Urinary bladder (tissue), 4 donors: Measurements from ENCODE around the gene ERBB3. TPM values are rescaled to one million over a fixed set of nuclear protein-coding genes. Genes with fewer than 3 reads are reported as not detected.
A peak's percentile ranks its signal among the peaks of the same experiment; 100 is the strongest.
"Not testable (repeated sequence)": the region's sequence is repeated elsewhere in the genome, so short reads cannot be mapped to it uniquely, and the experiment has no call there.

Experiments
- DNase-seq: peaks from one replicate; pipeline ENCODE4 v3.0.0-alpha.2; 2015; ENCODE audit errors: extremely low spot score
- H3K27ac ChIP-seq: one replicate; pipeline ENCODE4 v1.5.1; 2013; ENCODE audit warnings: low read depth, mild to moderate bottlenecking, moderate library complexity
- H3K36me3 ChIP-seq: one replicate; pipeline ENCODE4 v1.6.1; 2013; ENCODE audit warnings: mild to moderate bottlenecking, moderate library complexity; ENCODE audit not compliant: insufficient read depth
- H3K4me1 ChIP-seq: one replicate; pipeline ENCODE4 v1.6.1; 2013; ENCODE audit warnings: mild to moderate bottlenecking, moderate library complexity; ENCODE audit not compliant: insufficient read depth
- H3K4me3 ChIP-seq: one replicate; pipeline ENCODE4 v1.5.1; 2013; ENCODE audit warnings: low read depth, low read length
- WGBS: extraction: QIAGEN DNeasy Blood & Tissue Kit; methylation state at CpG from one replicate; pipeline ENCODE4 v1.1.7; 2013; 5-methylcytosine and 5-hydroxymethylcytosine counted together
- polyA plus RNA-seq: library from polyadenylated mRNA; stranded (reverse); fragments of 200-250 nt; gene quantifications from one replicate; pipeline ENCODE4 v1.2.3, GENCODE V29; 2013
- total RNA-seq: library from RNA; depleted of rRNA; stranded (reverse); fragments of >200 nt; gene quantifications from one replicate; pipeline ENCODE4 v1.2.3, GENCODE V29; 2014
- donor health status: healthy with polysubstance abuse.
- donor health status: healthy.

The ERBB3 gene
- total and polyA plus RNA-seq, 2 donors = 11.4 to 34.4 TPM

DNA sequence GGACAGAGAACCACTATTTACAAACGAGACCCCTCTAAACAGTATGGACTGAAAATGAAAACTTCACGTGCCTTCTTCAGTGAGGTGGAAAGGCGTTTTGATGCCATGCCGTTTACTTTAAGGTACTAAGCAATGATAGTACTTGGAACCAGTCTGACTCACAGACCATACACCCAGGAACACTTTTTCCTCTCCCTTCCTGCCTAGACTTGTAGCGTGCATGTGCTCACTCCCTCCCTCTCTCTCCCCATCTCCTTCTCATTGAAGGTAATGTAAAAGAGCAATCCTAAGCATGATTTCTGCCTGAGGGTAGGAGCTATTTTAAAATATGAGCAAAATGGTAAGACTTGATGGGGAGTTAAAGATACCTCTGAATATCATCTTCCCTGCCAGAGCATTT lies 30.6 kb downstream of the ERBB3 start:
- no peak overlapping the region for H3K27ac ChIP-seq
- no peak for DNase-seq
- H3K36me3 ChIP-seq = peaks cover 16% of the 10 kb centered on the region
- H3K4me1 ChIP-seq = no peaks in the 10 kb centered on the region
- WGBS = 89% methylated on average over 5 of the region's 5 CpGs
- H3K4me3 ChIP-seq = no peak overlapping the region

DNA sequence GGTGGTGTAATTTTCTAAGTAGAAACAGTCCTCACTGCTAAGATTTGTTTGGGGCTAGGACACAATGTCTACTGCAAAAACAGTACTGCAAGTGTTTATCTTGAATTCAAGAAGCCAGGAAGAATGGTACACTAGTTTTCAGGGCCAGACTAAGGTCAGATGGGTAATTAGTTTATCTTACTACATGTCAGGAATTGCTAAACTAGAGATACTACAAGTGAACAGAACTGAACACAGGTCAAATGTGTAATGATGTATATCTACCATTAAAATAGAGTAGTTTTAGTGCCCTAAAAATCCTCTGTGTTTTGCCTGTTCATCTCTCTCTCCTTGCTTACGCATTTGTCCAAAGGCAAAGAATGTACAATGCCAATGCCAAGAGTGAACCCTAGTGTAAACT lies 34.1 kb downstream of the ERBB3 start:
- 90% methylated on average over 1 of the region's 1 CpG for WGBS
- no peak for DNase-seq
- H3K36me3 ChIP-seq = peaks cover 13% of the 10 kb centered on the region
- H3K4me3 ChIP-seq = no peak overlapping the region
- H3K27ac ChIP-seq = no peak overlapping the region
- H3K4me1 ChIP-seq = no peaks in the 10 kb centered on the region

GRCh38 chr12:56115329-56115728 lies 35.4 kb downstream of the ERBB3 start:
- Histone ChIP-seq H3K36me3 (peaks cover 8% of the 10 kb centered on the region), H3K4me3 (peak overlapping the region; percentile 44), H3K4me1 (no peaks in the 10 kb centered on the region), H3K27ac (no peak overlapping the region)
- WGBS = 33% methylated on average over 10 of the region's 10 CpGs
- no peak for DNase-seq

DNA sequence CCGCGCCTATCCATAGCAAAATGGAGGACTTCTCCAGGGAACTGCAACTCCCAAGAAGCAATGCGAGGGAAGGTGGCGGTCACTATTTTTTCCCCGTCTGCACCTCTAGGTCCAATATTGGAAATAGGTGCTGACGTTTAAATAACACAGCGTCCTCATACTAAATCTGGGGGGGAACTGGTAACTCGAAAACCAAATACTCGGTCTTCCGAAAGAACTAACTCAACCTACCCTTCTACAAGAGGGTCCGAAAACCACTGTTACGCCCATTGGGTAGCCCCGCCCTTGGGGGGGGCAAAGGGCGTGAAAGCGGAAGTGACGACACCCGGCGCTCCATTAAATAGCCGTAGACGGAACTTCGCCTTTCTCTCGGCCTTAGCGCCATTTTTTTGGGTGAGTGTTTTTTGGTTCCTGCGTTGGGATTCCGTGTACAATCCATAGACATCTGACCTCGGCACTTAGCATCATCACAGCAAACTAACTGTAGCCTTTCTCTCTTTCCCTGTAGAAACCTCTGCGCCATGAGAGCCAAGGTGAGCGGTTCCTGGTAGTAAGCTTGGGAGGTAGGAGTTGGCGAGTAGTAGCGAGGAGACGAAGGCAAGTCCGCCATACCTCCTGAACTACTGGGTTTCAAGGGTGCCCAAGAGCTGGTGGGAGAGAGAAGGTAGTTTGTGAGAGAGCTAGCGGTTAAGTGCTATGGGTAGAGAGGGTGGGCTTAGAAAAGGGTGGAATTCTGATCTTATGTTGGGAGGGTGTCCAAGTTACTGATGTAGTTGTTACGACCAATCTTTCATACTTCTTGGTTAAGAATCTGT lies 36.5 kb downstream of the ERBB3 start, which contains the start of gene RPL41:
TSS of gene RPL41 (plus strand) at position 367 of the 815 bp plus-strand sequence.
- peak; percentile 96 for DNase-seq
- Histone ChIP-seq H3K36me3 (peaks cover 4% of the 10 kb centered on the region), H3K27ac (peak within 1 kb of the TSS; percentile 98), H3K4me1 (no peaks in the 10 kb centered on the region), H3K4me3 (peak within 1 kb of the TSS; percentile 44)
- under 1% methylated on average over 34 of the region's 34 CpGs for WGBS

- H3K27ac ChIP-seq = peak overlapping the region; percentile 98
- H3K4me1 ChIP-seq = not testable (repeated sequence)
- under 1% methylated on average over 12 of the region's 16 CpGs for WGBS
Measured at GRCh38 chr12:56117082-56117706, 37.2 kb downstream of the ERBB3 start.

DNA sequence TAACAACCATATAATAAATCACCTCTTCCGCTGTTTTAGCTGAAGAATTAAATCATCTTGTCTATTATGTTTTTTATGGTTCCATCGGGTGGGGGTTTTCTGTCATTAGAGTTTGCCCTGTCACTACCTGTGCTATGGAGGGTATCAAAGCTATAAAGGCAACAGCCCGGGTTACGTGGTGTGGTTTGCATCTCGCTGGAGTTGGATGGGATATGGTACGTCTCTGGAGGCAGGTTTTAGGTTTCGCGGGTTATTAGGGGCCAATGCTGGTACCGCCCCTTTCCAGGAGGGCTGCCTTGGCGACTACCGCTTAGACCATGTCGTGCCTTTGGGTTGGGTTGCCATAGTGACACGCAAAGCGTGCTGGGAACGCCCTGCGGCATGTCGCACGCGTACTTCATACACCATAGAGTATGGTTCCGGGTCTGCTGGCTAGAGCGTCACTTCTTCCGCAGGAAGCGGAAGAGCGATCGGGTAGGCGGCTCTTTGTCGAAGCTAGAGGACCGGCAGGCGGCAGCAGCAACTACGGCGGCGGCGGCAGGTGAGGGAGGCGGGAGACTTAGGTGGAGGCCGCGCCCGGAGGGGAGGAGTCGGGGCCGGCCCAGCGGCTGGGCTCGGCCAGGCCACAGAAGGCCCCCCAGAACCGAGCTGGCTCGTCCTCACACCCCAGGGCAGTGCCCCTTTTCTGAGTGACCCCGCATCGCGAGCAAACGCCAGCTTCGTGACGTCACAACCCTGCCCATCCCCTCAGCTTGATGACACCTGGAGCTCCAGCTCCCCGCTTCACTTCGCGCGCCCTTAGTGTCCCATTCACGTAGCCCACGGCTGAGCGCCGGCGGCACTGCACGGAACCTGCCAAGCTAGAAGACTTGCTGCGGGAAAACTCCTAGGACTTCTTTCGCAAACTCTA lies 38.1 kb downstream of the ERBB3 start, which contains the start of gene ZC3H10:
TSS of gene ZC3H10 (plus strand) at position 489 of the 910 bp plus-strand sequence. CDS start 2,297 bp downstream, outside the sequence.
- WGBS = under 1% methylated on average over 61 of the region's 61 CpGs
- Histone ChIP-seq H3K4me3 (peak within 1 kb of the TSS; percentile 44), H3K36me3 (peaks cover 3% of the 10 kb centered on the region), H3K27ac (peak within 1 kb of the TSS; percentile 98), H3K4me1 (no peaks in the 10 kb centered on the region)
- DNase-seq = peak; percentile 96

More at GRCh38 chr12:56117082-56117706, 37.2 kb downstream of the ERBB3 start:
- H3K4me3 ChIP-seq = peak overlapping the region; percentile 44
- not testable (repeated sequence) for DNase-seq, H3K36me3 ChIP-seq

DNA sequence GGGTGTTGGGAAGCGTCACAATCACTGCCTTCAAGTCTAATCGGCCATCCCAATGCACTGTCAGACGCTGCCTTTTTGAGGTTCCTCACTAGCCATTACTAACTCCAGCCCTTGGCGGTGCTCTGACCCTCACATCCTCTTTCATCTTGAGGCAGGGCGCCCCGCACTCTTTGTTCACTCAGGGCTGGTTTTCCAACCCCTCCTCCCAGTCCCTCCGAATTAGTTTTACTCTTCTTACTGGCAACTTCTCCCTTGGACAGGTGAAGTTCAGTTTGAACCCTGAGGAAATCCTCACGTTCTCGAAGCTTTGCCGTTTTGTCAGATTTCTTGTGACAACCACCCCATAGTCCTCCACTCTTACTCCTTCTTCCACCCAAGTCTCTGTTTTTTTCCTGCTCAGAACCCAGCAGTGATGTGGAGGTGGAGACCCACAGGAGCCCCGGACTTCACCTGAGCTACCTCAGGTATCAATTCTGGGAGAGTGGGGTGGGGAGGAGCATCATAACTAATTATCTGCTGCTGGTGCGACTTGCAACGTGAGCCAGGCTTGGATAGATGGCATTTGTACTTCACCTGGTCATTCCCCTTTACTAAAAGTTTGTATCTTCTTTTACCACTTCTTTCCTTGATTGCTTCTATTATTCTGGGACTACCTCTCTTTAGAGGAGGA lies 38.9 kb downstream of the ERBB3 start:
- Histone ChIP-seq H3K4me1 (no peaks in the 10 kb centered on the region), H3K36me3 (no peaks in the 10 kb centered on the region), H3K4me3 (peak overlapping the region; percentile 42), H3K27ac (peak overlapping the region; percentile 66)
- no peak for DNase-seq
- WGBS = 9% methylated on average over 13 of the region's 13 CpGs

GRCh38 chr12:56119361-56119796 lies 39.4 kb downstream of the ERBB3 start:
- no peak overlapping the region for H3K4me3 ChIP-seq

GRCh38 chr12:56120158-56120846 lies 40.3 kb downstream of the ERBB3 start:
- H3K4me1 ChIP-seq = no peaks in the 10 kb centered on the region
- DNase-seq = no peak
- no peaks in the 10 kb centered on the region for H3K36me3 ChIP-seq
- 87% methylated on average over 17 of the region's 17 CpGs for WGBS
- H3K27ac ChIP-seq = no peak overlapping the region
- no peak overlapping the region for H3K4me3 ChIP-seq

More at GRCh38 chr12:56119361-56119796, 39.4 kb downstream of the ERBB3 start:
- under 1% methylated on average over 2 of the region's 2 CpGs for WGBS
- Histone ChIP-seq H3K27ac (no peak overlapping the region), H3K36me3 (no peaks in the 10 kb centered on the region), H3K4me1 (no peaks in the 10 kb centered on the region)
- DNase-seq = peak; percentile 82

DNA sequence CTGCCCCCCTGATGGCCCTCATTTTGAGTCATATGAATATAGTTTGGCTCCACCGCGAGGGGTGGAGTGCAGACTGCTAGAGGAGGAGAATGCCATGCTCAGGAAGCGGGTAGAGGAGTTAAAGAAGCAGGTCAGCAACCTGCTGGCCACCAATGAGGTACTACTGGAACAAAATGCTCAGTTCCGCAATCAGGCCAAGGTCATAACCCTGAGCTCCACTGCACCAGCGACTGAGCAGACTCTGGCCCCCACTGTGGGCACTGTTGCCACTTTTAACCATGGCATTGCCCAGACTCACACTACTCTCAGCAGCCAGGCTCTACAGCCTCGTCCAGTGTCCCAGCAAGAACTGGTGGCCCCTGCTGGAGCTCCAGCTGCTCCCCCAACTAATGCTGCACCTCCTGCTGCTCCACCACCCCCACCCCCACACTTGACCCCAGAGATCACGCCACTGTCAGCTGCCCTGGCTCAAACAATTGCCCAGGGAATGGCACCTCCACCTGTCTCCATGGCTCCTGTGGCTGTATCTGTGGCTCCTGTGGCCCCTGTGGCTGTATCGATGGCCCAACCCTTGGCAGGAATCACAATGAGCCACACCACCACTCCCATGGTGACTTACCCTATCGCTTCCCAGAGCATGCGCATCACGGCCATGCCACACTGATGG lies 41.4 kb downstream of the ERBB3 start:
- no peak for DNase-seq
- Histone ChIP-seq H3K4me1 (no peaks in the 10 kb centered on the region), H3K4me3 (no peak overlapping the region), H3K27ac (no peak overlapping the region), H3K36me3 (no peaks in the 10 kb centered on the region)
- 91% methylated on average over 11 of the region's 11 CpGs for WGBS

- Histone ChIP-seq H3K4me3 (no peak overlapping the region), H3K27ac (no peak overlapping the region), H3K4me1 (no peaks in the 10 kb centered on the region), H3K36me3 (no peaks in the 10 kb centered on the region)
- 74% methylated on average over 2 of the region's 2 CpGs for WGBS
- DNase-seq = no peak
Measured at GRCh38 chr12:56122637-56123036, 42.7 kb downstream of the ERBB3 start.

DNA sequence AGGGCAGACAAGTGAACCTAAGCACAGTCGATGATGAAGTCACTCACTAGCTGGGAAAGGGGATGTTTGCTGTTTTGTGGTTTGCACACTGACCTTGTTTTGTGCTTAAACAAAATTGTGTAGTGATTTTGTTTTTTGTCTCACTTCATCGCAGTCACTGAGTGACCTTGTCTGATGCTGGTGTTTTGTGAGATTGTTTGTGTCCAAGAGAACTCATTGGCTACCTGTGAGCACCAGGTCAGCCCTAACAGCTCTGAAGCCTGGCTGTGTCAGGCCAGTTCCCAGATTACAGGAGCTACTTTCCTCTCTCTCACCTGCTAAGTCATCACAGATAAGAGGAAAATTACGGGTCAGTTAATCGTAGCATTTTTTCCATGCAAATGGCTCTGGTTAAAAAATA lies 44.2 kb downstream of the ERBB3 start:
- DNase-seq = no peak
- Histone ChIP-seq H3K36me3 (no peaks in the 10 kb centered on the region), H3K4me3 (no peak overlapping the region), H3K27ac (no peak overlapping the region), H3K4me1 (no peaks in the 10 kb centered on the region)
- WGBS = 83% methylated on average over 4 of the region's 4 CpGs
